Stimulated activated memory B cell treated with anti-CD40 and anti-IgM and Interleukin-4, amounts not matched to agents 10 μg/mL and 1 μg/mL and 100 μg/mL, for 72 hours (primary cell): ENCODE data around the gene TPM4.
"Not testable (repeated sequence)": the region's sequence is repeated elsewhere in the genome, so short reads cannot be mapped to it uniquely, and the experiment has no call there.

Experiments
- ATAC-seq: fragments of 150-1000 bp; cut with Tn5 transposase; 2 replicates; pipeline ENCODE4 v1.10.0; 2021
- H3K27ac Mint-ChIP-seq: one replicate; pipeline ENCODE4 v1.8.0; 2022; ENCODE audit warnings: mild to moderate bottlenecking, mixed read lengths
- H3K27me3 Mint-ChIP-seq: one replicate; pipeline ENCODE4 v1.8.0; 2022; ENCODE audit warnings: mixed read lengths
- H3K36me3 Mint-ChIP-seq: one replicate; pipeline ENCODE4 v1.8.0; 2022; ENCODE audit warnings: mixed read lengths
- H3K4me1 Mint-ChIP-seq: one replicate; pipeline ENCODE4 v1.8.0; 2022; ENCODE audit warnings: mixed read lengths
- H3K4me3 Mint-ChIP-seq: one replicate; pipeline ENCODE4 v1.8.0; 2022; ENCODE audit warnings: mild to moderate bottlenecking, moderate library complexity, mixed read lengths
- H3K9me3 Mint-ChIP-seq: one replicate; pipeline ENCODE4 v1.8.0; 2022; ENCODE audit warnings: mixed read lengths

Gene TPM4

DNA sequence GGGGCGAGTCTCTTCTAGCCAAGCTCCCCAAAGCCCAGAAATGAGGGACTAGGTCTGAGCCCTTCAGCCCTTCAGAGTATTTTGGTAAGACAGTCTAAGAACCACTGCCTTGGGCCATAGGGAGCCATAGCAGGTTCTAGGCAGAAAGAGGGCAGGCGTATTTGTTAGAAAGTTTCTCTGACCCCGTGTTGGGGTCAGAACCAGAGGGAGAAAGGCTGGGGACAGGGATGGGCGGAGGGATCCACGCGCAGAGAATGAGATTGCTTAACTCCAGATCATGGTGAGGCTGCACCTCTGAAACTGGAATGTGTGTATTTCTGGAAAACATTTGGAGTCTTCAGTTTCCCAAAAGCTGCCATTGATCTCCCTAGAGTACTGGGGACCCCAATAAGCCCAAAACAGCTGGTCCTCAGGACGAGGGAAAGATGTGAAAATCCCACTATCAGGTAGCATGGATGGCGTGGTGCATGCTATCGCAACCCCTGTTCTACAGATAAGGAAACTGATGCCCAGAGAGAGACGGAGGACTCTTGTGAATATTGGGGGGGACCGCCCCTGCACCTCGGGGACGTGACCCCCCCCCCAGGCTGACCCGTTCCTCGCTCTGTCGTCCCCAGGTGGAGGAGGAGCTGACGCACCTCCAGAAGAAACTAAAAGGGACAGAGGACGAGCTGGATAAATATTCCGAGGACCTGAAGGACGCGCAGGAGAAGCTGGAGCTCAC is 703 bp upstream of the TPM4 start:
- Mint-ChIP-seq H3K9me3 (no peaks in the 10 kb centered on the region), H3K36me3 (peaks cover 29% of the 10 kb centered on the region), H3K27me3 (no peaks in the 10 kb centered on the region), H3K27ac (peak overlapping the region; percentile 98), H3K4me3 (peak overlapping the region; percentile 88), H3K4me1 (peaks cover 40% of the 10 kb centered on the region)
- no peak for ATAC-seq

DNA sequence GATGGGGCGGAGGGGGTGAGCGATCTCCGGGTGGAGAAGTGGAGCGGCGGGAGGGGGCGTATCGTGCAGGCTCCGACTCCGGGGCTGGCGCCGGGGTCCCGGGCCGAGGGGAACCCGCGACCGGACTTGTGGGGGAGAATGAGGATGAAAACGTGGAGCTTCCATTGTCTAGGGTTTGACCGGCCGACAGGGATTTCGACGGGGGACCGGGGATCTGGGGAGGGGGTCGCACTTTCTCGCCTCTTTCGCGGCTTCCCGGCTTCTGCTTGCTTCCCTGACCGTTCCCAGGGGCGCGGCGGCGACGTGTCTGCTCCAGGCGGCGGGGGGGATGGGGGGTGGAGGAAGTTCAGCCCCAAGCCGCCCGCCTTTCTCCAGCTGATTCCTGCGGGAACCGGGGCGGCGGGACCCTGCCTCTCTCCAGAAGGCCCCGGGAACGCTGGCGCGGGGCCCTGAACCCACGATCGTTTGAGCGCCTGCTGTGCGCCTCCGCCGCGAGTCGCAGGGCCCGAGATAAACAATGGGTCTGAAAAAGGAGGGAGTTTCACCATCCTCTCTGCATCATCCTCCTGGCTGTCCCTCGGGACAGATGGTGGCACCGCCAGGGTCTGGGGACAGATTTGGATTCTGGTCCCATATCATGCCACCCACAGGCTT is 790 bp downstream of the TPM4 start:
- H3K36me3 Mint-ChIP-seq: peaks cover 42% of the 10 kb centered on the region
- H3K9me3 Mint-ChIP-seq: no peaks in the 10 kb centered on the region
- H3K4me3 Mint-ChIP-seq: peak overlapping the region; percentile 88
- no peak for ATAC-seq
- no peaks in the 10 kb centered on the region for H3K27me3 Mint-ChIP-seq
- peaks cover 55% of the 10 kb centered on the region for H3K4me1 Mint-ChIP-seq
- peak overlapping the region; percentile 98 for H3K27ac Mint-ChIP-seq

DNA sequence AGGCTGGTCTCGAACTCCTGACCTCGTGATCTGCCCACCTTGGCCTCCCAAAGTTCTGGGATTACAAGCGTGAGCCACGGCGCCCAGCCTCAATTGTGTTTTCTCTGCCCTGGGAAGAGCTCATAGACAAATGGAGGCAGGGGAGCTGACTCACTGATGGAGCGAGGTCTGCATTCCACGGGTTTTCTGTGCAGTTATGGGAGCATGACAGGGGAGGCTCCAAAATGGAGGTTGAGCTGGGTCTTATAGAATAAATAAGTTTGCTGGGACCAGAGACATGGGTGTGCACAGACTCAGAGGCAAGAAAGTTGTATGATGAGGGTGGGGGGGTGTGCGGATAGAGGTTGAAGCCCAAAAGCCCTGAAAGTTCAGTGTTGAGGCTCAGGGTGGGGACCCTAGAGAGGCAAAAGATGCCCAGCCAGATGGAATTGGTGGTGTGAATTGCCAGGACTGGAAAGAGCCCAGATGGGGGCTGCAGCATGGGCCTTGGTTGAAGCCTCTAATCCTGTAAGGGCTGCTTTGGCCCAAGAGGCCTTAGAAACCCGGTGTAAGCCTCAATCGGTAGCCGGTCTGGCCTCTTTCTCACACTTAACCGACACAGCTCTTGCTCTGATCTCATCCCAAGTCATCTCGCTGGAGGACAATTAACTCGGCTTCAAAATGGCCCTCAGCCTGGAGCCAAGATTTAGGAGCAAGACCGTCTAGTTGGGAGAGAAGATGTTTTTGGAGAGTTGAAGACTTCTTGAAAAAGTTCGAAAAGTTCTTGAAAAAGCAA is 1.9 kb downstream of the TPM4 start:
- Mint-ChIP-seq H3K27me3 (no peaks in the 10 kb centered on the region), H3K27ac (peak overlapping the region; percentile 98), H3K4me3 (peak overlapping the region; percentile 88), H3K9me3 (no peaks in the 10 kb centered on the region), H3K4me1 (peaks cover 66% of the 10 kb centered on the region), H3K36me3 (peaks cover 53% of the 10 kb centered on the region)
- no peak for ATAC-seq

DNA sequence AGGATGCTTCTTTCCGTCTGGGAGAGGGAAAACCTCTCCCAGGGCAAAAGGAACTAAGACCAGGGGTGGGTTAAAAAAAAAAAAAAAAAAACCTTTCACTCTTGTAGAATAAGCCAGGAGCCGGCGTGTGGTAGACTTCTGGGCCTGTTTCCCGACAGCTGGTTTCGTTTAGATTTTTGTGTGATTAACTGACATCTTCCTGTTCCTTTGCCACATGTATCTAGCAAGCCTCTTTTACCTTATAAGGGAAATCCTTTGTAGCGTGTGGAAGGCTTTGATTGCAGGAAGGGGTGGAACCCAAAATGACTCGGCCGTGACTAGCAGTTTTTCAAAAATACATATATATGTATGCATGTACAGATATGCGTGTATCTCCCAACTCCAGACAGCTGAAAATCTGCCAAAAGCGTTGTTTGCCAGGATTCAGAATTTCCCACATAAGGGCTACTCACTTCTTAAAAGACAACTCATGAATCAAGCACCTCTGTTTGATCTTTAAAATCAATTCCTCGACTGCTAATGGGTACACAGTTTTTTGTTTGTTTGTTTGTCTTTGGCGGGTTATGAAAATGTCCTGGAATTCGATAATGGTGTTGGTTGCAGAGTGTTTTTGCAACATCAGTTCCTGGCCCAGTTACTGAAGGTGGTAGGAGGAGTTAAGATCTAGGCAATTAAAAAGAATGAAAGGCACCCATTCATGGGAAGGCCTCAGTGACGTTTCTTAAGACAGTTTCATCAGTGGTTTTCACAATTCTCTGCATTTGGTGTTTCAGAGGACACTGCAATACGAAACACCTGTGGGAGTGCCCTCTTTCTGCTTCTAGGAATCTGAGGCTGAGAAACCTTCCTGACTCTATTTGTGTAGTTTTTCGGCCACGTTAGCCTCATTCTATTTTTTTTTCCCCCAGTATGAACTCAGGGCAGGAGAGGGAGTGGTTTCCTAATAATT is 2.7 kb downstream of the TPM4 start:
- Mint-ChIP-seq H3K27ac (peak overlapping the region; percentile 98), H3K27me3 (no peaks in the 10 kb centered on the region), H3K36me3 (peaks cover 57% of the 10 kb centered on the region), H3K4me1 (peaks cover 73% of the 10 kb centered on the region), H3K9me3 (no peaks in the 10 kb centered on the region), H3K4me3 (peak overlapping the region; percentile 88)
- ATAC-seq: peak; percentile 78

DNA sequence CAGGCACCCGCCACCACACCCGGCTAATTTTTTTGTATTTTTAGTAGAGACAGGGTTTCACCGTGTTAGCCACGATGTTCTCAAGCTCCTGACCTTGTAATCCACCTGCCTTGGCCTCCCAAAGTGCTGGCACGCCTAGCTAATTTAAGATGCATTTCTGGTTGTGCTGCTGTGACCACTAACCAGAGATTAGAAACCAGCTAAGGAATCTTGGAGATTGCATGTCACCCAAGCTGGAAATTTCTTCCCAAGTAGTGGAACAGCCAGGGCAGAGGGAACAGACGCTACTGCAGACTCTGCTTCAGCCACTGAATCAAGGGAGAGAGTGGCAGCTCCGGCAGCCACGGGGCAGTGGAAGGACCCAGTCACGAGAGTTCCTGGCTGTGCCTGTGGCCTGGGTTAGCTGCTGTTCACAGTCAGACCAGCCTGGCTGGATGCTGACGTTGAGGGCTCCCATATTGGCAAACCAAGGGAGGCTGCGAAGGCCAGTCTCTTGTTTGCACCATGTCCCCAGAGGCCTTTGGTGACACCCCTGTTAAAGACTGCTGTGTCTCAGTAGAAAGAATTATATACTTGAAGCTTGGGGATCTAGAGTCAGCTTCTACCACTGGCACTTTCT is 7.9 kb downstream of the TPM4 start:
- no peak overlapping the region for H3K4me3 Mint-ChIP-seq
- no peaks in the 10 kb centered on the region for H3K9me3 Mint-ChIP-seq
- H3K27ac Mint-ChIP-seq: peak overlapping the region; percentile 98
- H3K27me3 Mint-ChIP-seq: no peaks in the 10 kb centered on the region
- peaks cover 71% of the 10 kb centered on the region for H3K4me1 Mint-ChIP-seq
- H3K36me3 Mint-ChIP-seq: peaks cover 77% of the 10 kb centered on the region
- ATAC-seq: no peak

DNA sequence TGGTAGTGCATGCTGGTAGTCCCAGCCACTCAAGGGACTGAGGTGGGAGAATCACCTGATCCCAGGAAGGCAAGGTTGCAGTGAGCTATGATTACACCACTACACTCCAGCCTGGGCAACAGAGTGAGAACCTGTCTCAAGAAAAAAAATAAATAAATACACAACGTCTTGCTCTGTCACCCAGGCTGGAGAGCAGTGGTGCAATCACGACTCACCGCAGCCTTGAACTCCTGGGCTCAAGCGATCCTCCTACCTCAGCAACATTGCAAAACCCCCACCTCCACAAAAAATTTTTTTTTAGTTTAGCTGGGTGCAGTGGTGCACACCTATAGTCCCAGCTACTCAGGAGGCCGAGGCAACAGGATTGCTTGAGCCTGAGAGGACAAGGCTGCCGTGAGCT is 8.8 kb downstream of the TPM4 start:
- Mint-ChIP-seq H3K36me3 (peaks cover 78% of the 10 kb centered on the region), H3K27me3 (no peaks in the 10 kb centered on the region), H3K27ac (peak overlapping the region; percentile 98), H3K4me1 (peaks cover 62% of the 10 kb centered on the region), H3K4me3 (peak overlapping the region; percentile 58), H3K9me3 (no peaks in the 10 kb centered on the region)
- ATAC-seq: no peak

DNA sequence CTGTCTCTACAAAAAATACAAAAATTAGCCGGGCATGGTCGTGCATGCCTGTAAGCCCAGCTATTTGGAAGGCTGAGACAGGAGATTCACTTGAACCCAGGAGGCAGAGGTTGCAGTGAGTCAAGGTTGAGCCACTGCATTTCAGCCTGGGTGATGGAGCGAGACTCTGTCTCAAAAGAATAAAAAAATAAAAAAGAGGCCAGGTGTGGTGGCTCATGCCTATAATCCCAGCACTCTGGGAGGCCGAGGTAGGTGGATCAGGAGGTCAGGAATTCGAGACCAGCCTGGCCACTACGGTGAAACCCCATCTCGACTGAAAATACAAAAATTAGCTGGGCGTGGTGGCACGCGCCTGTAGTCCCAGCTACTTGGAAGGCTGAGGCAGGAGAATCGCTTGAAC is 11.1 kb downstream of the TPM4 start:
- not testable (repeated sequence) for H3K27me3 Mint-ChIP-seq, ATAC-seq, H3K27ac Mint-ChIP-seq, H3K4me3 Mint-ChIP-seq, H3K9me3 Mint-ChIP-seq
- Mint-ChIP-seq H3K4me1 (peaks cover 40% of the 10 kb centered on the region), H3K36me3 (peaks cover 71% of the 10 kb centered on the region)

DNA sequence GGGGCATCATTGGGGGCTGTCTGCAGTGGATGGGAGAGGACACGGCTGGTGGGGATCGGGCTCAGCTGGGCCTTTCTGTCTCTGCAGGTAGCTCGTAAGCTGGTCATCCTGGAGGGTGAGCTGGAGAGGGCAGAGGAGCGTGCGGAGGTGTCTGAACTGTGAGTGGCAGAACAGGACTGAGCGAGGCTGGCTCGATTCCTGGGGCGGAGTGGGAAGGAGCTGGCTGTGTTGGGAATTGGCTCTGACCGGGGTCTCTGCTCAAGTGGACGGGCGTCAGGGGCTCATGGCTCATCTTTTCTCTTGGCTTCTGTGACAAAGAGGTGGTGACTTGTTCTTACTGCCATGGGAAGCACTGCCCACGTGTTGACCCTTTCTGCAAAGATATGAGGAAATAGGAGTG is 11.6 kb downstream of the TPM4 start:
- Mint-ChIP-seq H3K36me3 (peaks cover 71% of the 10 kb centered on the region), H3K9me3 (no peaks in the 10 kb centered on the region), H3K27ac (no peak overlapping the region), H3K4me1 (peaks cover 35% of the 10 kb centered on the region), H3K27me3 (no peaks in the 10 kb centered on the region), H3K4me3 (no peak overlapping the region)
- no peak for ATAC-seq

DNA sequence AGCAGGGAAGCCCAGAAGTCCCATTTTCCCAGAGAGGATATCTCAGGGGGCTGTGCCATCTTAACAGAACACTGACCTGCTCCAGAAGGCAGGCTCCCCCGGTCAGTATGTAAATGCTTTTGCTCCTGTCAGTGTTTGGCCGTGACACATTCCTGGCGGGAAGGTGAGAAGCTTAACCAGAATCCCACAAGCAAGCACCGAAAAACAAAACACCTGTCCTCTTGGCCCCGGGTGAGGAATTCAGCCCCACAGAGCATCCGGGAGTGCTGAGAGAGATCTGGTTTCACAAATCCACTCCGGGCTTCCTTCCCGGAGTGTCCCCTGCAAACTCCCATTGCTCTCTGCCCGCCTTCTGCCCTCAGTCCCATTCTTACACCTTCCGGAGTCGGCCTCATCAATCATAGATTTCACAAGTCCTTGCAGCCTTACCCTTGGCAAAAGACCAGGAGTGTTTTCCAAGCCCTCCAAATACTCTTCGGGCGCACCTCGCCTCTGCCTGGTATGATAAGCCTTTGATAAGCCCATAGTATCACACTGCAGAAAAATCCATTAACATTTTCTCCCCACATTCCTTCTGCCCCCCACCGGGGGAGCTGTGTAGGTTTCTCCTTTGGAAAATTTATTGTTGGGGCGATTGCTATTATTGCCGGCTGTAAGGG is 12.2 kb downstream of the TPM4 start:
- no peaks in the 10 kb centered on the region for H3K9me3 Mint-ChIP-seq
- ATAC-seq: no peak
- peaks cover 71% of the 10 kb centered on the region for H3K36me3 Mint-ChIP-seq
- no peak overlapping the region for H3K27ac Mint-ChIP-seq
- no peaks in the 10 kb centered on the region for H3K27me3 Mint-ChIP-seq
- no peak overlapping the region for H3K4me3 Mint-ChIP-seq
- peaks cover 34% of the 10 kb centered on the region for H3K4me1 Mint-ChIP-seq

DNA sequence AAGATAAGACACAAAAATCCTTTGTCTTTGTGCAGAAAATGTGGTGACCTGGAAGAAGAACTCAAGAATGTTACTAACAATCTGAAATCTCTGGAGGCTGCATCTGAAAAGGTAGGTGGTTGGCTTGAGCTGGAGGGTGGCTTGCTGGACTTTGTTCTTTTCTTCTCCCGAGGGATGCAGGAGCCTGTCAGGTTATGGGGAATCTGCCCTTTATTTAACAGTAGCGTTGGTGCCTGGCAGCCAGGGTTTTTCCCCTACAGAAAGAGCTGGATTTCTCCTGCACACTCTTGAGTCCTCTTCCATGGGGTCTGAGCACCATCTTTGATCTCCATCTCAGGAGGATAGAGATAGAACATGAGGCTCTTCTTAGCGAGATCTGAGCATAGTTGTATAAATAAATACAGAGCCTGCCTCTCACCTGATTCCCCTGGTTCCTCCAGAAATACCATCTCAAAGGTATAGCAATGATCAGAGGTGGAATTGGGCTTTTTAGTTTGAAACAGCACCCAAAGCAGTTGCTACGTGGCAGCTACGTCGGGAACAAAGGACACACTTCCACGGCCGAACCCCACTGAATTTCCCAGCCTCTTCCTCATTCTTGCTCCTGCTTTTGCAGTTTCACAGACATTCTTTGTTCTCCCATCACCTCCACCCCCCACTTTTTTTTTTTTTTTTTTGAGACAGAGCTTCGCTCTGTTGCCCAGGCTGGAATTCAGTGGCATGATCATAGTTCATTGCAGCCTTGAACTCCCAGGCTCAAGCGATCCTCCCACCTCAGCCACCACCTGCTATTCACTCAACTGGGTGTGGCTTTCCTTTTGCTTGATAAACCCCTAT is 12.9 kb downstream of the TPM4 start:
- Mint-ChIP-seq H3K4me1 (peaks cover 33% of the 10 kb centered on the region), H3K36me3 (peaks cover 74% of the 10 kb centered on the region)

DNA sequence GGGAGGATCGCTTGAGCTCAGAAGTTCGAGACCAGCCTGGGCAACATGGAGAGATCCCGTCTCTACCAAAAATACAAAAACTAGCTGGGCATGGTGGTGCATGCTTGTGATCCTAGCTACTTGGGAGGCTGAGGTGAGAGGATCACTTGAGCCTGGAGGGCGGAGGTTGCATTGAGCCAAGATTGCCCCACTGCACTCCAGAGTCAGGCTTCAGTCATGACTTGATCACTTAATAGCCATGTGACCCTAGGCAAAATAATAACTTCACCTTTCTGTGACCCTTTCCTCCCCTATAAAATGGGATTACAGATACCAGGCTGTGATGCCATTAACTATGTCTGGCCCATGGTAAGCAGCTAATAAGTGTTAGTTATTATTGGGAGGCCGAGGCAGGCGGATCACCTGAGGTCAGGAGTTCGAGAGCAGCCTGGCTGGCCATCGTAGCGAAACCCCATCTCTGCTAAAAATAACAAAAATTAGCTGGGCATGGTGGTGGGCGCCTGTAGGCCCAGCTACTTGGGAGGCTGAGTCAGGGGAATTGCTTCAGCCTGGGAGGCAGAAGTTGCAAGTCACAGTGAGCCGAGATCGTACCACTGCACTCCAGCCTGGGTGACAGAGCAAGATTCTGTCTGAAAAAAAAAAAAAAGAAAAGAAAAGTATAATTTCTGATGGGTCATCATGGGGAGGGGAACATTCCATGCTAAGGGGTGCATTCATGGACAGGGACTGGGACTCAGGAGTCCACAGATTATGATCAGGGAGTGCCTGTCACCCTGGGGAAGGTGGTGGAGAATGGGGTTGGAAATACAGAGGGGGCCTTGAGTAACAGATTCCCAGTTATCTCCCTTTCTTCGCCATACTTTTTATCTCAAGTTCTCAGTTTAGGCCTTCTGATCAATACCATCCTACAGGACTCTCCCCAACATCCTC is 15.5 kb downstream of the TPM4 start:
- H3K27ac Mint-ChIP-seq: no peak overlapping the region
- no peaks in the 10 kb centered on the region for H3K27me3 Mint-ChIP-seq
- no peak for ATAC-seq
- H3K9me3 Mint-ChIP-seq: no peaks in the 10 kb centered on the region
- peaks cover 70% of the 10 kb centered on the region for H3K36me3 Mint-ChIP-seq
- H3K4me3 Mint-ChIP-seq: no peak overlapping the region
- peaks cover 16% of the 10 kb centered on the region for H3K4me1 Mint-ChIP-seq

More for the DNA sequence above, 12.9 kb downstream of the TPM4 start:
- Mint-ChIP-seq H3K27ac (peak overlapping the region; percentile 27), H3K9me3 (no peaks in the 10 kb centered on the region), H3K4me3 (no peak overlapping the region), H3K27me3 (no peaks in the 10 kb centered on the region)
- no peak for ATAC-seq

DNA sequence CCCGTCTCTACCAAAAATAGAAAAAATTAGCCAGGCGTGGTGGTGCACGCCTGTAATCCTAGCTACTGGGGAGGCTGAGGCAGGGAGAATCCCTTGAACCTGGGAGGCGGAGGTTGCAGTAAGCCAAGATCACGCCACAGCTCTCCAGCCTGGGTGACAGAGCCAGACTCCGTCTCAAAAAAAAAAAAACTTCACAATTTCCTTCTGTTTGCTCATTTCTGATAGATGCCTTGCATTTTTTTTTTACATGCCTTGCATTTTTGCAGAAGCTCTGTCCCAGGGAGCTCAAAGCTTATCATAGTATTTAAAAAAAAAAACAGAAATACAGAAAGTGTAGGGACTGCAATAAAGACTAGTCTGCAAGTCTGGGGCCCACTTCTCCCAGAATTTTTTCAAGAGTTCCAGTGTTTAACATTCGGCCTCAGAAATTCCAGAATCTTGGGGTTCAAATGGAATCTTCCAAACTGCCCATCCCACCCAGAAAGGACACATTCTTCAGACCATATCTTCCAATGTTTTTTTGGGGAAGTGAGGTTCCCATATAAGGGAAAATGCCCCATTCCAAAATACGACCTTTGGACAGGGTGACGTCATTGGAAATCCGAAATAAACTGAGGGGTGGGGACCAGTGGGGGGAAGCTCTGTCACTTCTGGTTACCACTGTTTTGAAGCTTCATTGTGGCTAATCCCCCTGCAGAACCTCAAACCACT is 18.2 kb downstream of the TPM4 start:
- no peaks in the 10 kb centered on the region for H3K27me3 Mint-ChIP-seq
- H3K27ac Mint-ChIP-seq: peak overlapping the region; percentile 20
- peaks cover 70% of the 10 kb centered on the region for H3K36me3 Mint-ChIP-seq
- no peaks in the 10 kb centered on the region for H3K9me3 Mint-ChIP-seq
- peaks cover 25% of the 10 kb centered on the region for H3K4me1 Mint-ChIP-seq
- no peak for ATAC-seq
- no peak overlapping the region for H3K4me3 Mint-ChIP-seq
